ENCODE data around the gene IDH3B.
"Not testable (repeated sequence)": the region's sequence is repeated elsewhere in the genome, so short reads cannot be mapped to it uniquely, and the experiment has no call there.

IDH3B gene

DNA sequence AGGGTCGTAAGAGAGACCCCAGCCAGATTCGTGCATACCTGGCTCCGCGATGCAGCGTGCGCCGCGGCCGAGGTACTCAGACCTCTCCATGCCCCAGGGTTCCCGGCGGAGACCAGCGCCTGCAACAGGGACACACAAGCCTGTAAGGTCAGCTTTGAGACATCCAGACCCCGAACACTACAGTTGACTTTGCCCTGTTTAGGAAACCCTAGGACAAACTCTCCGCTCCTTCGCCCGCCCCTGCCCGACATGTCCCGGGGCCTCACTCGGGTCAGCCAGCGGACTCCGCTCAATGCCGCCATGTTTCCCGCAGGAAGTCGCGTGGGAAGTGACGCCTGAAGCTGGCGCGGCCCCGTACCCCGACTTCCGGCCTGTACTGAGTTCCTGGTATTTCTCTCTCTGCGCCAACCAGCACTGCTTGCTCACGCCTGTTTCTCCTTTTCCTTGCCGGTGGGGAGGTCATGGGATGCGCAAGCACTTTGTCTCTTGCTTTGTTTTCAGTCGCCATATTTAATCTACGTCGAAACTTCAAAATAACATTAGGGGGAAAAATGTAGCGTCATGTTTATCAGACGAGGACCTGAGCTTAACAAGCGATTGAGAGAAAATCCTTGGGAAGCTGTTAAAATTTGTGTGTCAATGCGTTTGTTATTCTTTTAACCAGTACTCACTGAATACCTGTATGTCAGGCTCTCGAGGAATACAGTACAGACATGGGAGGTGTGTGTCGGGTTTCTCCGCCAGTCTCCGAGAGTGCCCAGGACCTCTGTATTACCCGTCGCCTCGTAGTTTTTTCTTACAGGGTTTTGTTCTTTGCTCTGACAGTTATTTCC lies at the start of gene IDH3B:
TSS of gene IDH3B (minus strand) at position 330 of the 833 bp plus-strand sequence. CDS start at position 302, 28 bp downstream.
- peak; percentile 77 to 87 (median 86) for DNase-seq (ENCODE audit: low read depth in 2 of 3, low spot score in 2 of 3)

DNA sequence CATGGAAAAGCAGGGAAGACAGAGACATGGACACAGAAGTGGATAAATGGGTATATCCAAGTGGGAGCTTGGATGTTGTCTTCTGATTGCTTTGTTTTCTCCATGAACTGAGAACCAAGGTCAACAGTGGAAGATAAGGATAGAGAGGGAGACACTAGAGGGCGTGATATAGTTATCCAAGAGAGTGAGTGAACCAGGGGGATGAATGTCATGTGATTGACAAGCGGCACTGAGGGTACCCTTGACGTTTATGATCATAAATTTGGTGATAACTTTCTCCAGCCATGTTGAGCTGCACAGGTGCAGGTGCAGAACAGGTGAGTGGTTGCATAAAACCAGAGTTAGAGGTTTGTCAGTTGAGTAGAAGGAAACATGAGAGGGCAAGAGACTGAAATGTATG lies 49.3 kb upstream of the IDH3B start:
- no peak for DNase-seq (ENCODE audit: low read depth in 2 of 3, low spot score in 2 of 3)

DNA sequence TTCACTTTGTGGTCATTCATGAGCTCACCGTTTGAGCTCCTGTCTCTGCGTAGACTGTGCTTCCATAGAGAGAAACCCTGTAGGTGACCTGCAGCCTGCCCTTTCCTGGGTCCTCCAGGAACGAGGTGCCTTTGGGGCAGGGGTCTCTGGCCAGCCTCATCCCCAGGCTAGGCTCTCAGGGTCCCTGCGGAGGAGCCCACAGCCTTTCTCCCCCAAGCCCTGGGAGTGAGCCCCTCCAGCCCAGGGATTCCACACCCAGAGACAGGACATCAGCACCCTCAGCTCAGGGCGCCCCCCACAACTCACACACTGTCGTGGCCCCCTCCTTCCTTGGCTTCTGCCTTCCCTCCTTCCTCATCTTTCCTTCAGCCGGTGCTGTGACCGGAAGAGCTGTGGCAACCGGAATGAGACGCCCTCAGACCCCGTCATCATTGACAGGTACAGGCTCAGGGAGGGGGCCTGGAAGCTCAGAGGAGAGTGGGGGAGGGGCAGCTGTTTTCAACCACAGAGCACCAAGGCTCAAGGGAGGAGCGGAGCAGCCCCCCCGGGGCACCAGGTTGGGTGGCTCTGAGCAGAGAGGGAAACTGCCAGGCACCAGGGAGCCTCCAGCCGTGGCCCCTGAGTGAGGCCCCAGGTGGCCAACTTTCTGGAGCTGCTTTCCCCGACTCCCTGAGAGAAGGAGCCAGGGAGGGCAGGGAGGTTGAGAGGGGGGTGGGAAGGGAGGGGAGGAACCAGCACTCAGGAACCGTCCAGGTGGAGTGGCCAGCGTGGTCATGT lies 45.4 kb upstream of the IDH3B start:
- no peak for DNase-seq (ENCODE audit: low read depth in 2 of 3, low spot score in 2 of 3)

DNA sequence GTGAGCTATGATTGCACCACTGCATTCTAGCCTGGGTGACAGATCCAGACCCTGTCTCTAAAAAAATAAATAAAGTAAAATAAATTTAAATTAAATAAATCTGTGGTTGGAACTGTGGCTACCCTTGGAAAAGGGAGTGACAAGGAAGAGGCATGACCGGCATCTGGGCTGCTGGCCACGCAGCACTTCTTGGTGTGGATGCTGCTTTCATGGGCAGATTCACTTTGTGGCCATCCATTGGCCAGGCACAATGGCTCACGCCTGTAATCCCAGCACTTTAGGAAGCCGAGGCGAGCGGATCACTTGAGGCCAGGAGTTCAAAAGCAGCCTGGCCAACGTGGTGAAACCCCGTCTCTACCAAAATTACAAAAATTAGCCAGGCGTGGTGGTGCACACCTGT lies 44.6 kb upstream of the IDH3B start:
- no peak for DNase-seq (ENCODE audit: low read depth in 2 of 3, low spot score in 2 of 3)

DNA sequence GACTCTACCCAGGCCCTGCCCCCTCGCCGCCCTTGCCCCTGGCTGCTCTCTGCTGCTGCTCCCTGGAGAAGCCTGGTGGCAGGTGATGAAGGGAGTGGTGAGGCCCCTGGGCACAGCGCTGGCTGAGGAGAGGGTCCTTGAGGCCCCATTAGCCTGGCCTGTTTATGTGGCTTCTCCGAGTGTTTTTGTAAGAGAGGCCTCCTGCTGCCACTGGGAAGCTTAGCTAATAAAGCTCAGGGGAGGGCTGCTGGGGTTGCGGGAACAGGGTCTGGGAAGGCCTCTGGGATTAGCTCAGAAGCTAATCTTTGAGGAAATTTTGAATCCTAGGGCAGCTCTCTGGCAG lies 44.0 kb upstream of the IDH3B start:
- DNase-seq (ENCODE audit: low read depth in 2 of 3, low spot score in 2 of 3), result no peak

DNA sequence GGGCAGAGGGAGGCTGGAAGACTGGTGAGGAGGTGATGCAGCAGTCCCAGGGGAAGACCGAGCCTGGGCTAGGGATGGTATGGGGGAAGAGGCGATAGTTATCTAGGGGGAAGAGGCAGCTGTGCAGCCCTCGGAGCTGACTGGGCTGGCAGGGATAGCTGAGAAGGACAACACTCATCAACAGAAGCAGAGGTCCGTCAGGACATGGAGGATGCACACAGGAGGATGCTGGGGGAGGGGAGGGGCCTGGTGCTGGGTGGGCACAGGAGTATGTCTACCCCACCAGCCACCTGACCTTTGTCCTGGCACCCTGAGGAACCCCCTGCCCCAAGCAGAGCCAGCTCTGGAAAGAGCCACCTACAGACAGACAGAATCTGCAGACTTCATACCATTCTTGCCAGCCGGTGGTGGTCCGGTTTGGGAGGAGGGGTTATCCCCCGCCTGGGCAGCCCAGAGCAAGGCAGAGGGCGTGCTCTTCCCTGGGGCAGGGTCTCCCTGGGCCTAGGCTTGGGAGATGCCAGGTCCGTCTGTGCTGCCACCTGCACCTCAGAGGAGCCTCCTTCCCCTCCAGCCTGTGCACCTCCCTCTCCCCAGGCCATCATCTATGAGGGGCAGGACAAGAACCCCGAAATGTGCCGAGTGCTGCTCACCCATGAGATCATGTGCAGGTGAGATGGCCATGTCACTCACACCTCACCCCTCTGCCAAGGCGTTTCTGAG lies 43.5 kb upstream of the IDH3B start:
- no peak for DNase-seq (ENCODE audit: low read depth in 2 of 3, low spot score in 2 of 3)

DNA sequence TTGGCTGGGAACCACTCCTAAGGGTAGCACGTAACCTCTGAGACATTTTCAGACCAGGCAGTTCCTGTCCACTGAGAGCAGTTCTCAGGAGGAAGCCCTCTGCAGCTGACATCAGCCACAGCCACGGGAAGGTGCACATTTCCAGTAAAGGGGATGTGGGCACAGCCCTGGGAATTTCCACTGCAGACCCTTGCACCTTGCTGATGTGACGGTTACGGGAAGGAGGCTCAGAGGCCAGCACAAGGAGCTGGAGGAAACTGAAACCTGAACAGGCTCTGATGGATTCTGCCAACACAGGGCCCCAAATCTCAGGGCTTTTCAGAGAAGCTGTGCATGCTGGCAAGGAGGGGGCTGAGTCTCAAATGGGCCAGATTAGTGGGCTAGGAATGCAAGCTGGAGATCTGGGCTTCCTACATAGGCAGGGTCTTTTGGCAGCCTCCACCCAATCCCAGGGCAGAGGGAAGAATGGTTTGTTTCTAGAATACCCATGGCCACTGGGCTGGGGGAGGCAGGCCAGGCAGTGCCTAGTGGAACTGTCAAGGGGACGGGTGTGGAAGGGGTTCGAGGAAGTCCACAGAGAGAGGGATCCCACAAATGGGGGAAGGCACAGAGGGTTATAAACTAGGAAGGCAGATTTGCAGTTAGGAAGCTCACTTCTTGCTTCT lies 42.8 kb upstream of the IDH3B start:
- no peak for DNase-seq (ENCODE audit: low read depth in 2 of 3, low spot score in 2 of 3)

DNA sequence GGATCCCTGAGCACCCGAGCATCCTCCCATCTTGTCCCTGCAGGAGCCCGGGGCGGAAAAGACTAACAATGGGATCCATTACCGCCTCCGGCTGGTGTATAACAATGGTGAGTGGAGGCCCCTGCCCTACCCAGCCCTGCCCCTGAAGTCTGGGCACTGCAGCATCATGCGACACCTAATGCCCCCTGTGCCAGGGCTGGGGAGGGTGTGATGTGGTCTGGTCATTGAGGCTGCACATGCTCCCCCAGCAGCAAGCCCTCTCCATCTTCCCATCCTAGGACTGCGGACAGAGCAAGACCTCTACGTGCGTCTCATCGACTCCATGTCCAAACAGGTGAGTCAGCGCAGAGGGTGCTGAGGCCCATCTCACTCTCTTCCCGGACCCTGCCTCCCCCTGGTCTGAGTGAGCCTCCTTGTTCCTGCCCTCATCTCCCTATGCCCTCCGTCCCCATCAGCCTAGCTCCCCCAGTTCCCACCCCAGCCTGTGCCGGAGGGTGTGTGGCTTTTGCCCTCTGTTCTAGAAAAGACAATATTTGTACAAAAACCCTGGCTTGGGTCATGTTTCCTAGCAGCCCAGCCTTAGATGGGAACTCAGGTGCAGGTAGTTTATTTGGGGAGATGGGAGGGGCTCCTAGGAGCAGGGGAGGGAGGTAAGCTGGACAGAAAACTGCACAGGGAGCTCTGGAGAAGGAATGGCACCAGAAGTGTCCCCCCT lies 42.1 kb upstream of the IDH3B start:
- DNase-seq (ENCODE audit: low read depth in 2 of 3, low spot score in 2 of 3), result no peak

DNA sequence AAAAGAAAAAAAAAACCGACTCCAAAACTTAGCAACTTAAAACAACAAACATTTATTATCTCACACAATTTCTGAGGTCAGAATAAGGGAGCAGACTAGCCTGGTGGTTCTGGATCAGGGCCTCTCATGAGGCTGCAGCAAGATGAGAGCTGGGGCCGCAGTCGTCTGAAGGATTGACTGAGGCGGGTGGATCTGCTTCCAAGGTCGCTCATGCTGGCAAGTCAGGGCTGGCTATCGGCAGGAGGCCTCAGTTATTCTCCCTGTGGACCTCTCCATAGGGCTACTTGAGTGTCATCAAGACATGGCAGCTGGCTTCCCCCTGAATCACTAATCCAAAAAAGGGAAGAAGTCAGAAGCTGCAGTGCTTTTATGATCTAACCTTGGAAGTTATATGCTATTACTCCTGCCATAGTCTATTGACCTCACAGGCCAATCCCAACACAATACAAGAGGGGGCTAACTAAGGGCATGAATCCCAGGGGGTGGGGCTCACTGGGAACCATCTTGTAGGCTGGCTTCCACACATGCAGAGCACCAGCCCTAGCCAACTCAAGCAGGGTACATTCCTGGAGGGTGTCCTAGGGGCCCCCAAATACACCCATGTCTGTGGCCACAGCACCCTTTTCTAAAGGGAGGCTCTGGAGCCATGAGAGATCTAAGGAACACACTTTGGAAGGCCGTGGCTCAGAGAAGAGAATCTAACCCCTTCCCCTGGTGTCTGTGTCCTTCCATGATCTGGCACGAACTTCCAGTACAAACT lies 39.9 kb upstream of the IDH3B start:
- no peak for DNase-seq (ENCODE audit: low read depth in 2 of 3, low spot score in 2 of 3)

DNA sequence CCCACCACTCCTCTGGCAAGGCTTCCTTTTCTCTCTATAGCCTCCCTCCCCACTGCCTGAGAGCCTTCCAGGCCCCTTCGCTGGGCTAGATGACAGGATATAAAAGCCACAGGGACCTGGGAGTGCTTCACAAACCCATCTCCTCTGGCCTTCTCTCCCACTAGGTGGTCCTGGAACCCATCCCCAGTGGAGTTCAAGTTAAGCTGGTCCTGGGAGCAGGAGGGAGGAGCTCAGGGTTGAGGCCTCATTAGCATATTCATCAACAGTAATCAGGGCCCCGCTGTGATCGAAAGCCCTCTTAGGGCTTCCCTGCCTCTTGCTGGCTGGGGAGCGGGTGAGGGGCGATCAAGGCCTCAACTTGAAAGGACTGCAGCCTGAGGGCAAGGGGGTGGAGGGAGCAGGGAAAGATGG lies 37.7 kb upstream of the IDH3B start:
- no peak for DNase-seq (ENCODE audit: low read depth in 2 of 3, low spot score in 2 of 3)

DNA sequence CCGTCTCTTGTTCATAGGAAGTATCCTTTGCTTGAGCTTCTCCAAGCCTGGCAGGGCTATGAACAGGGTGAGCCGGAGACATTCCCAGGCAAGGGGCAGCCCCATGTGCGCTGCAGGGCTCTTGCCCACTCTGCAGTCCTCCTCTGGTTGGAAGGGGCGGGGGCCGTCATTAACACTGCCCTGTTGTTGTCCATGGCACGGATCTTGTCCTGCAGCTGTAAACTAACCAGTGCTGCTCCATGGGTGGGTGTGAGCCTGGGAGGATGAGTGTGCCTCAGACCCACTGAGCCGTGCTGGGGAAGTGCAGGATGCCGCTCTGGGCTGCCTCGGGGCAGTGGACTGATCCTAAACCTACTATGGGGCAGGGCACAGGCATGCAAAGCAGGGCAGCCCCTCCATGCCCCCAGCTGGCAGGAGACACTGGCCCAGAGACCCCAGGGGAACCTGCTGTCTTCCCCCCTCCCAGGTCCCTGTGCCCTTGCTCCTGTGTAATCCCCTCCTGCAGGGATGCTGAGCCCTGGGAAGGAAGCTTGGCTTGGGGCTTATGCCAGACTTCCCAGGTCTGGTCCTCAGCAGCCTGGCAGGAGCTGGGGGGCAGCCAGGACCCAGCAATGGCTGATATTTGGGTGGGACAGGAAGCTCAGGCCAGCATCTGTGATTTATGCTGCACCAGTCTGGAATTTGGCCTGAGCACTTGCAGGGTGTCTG lies 37.1 kb upstream of the IDH3B start:
- no peak for DNase-seq (ENCODE audit: low read depth in 2 of 3, low spot score in 2 of 3)

DNA sequence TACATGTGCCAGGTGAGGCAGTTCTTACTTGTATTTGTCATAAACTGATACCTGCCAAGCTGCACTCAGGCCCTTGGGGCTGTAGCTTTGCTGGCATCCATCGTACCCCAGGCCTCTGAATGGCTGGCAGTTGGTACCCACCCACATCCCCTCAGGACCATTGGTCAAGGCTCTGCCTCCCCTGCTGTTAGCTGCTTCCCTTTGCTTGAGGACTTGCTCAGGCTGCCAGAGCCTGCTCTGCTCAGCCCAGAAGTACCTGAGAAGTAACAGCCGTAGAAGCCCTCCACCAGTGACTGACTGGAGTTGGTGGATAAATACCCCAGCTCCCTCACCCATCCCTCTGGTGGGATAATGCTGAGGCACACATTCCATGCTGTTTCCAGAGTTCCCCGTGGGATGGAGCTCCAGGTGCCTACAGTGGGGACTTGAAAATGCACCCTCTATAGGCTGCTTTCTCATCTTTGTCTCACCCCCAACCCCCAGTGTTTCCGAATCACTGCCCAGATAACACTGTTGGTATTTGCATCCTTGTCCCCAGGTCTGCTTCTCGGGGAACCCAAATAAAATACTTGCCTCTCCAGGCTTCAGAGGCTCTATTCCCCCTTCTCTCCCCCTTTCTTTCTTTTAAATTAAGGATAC lies 35.9 kb upstream of the IDH3B start:
- DNase-seq (ENCODE audit: low read depth in 2 of 3, low spot score in 2 of 3), result no peak

DNA sequence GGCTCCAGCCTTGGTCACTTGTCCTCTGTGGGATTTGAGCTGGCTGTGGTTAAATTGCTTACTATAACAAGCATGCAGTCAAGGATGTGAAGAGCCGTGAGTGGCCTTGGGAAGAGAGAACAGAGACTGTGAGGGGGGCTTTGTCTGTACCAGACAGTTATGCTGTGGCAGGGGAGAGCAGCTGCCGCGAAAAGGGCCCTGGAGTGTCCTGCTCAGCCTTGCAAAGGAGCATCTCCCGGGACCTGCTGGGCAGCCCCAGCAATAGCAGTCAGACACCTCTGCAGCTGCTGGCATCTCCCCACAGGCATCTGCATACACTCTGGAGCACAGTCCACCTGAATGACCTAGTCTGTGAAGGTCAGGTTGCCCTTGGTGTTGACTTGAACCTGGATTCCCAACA lies 34.9 kb upstream of the IDH3B start:
- no peak for DNase-seq (ENCODE audit: low read depth in 2 of 3, low spot score in 2 of 3)

DNA sequence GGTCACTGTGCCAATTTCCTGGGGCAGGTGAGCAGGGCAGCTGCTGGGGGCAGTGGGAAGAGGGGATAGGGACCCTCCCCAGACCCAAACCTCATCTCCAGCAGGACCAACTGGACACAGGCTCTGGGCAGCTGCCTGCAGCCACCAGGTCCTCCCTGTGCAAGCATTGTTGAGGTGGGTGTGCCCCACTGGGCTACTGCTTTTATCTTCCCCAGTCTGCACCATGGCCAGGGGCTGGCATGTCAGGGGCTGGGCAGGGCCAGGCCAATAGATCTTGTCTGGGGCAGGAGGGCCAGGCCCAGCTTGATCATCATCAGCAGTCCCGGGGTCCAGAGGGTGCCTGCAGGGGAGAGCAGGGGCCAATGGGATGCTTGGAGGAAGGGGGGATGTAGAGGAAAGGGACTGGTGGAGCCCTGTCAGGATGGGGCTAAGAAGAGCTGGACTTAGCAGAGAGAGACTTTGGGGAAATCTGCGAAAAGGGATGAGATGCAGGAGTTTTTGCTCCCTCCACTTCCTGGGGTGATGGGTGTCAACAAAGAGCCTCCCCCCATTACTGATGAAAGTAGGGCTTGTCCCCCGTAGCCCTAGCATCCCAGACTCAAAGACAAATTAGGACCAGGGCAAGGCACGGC lies 34.3 kb upstream of the IDH3B start:
- no peak for DNase-seq (ENCODE audit: low read depth in 2 of 3, low spot score in 2 of 3)

DNA sequence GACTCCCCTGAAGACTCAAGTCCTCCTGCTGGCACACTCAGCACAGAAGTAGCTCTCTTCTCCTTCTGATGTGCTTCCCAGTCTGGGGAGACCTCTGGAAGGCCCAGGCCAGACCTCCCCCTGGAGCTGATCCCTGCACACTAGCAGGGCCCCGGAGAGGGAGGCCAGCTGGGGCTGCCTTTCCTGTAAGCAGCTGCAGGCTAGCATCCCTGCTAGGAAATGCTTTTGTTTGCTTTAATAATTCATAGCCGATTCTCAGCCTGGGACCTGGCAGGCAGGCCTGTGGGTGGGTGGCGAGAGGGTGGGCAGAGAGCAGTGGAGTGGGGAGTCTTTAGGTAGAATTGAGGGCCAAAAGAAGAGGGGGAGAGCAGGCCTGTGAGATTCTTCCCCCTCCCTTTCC lies 33.8 kb upstream of the IDH3B start:
- DNase-seq (ENCODE audit: low read depth in 2 of 3, low spot score in 2 of 3), result no peak

DNA sequence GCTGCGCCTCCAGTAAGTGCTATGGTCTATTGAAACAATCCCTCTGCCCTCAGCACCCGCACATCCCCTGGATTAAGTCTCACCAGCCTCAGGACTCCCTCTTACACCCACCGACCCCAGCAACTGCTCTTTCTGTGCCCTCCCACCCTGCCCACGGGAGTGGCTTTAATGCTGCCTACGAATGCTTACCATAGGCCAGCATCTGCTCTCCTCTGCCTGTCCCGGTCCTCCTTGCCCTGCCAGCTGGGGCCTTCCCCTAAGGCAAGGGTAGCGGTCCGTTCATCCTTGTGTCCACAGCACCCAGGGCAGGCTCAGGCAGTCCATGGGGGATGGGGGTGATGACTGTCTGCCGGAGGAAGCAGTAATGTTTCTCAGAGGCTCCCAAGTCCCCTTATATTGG lies 32.6 kb upstream of the IDH3B start:
- no peak for DNase-seq (ENCODE audit: low read depth in 2 of 3, low spot score in 2 of 3)

DNA sequence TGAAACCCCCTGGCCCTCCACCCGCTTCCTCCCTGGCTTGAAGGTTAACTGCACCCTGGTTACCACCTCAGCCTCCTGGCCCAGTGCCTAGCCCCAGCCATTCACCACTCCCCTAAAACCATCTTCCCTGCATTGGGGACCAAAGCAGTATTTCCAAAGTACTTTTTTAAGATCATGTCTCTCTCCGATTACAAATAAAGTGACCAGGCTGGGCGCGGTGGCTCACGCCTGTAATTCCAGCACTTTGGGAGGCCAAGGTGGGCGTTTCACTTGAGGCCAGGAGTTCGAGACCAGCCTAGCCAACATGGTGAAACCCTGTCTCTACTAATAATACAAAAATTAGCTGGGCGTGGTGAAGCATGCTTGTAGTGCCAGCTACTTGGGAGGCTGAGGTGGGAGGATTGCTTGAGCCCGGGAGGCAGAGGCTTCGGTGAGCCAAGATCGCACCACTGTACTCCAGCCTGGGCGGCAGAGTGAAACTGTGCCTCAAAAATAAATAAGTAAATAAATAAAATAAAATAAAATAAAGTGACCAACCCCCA lies 32.0 kb upstream of the IDH3B start:
- not testable (repeated sequence) for DNase-seq (ENCODE audit: low read depth in 2 of 3, low spot score in 2 of 3)
